Erythroblast (primary cell): ENCODE results near the gene TBC1D19.

Experiments
- DNase-seq, 2 experiments: peaks; one replicate each; lab custom pipeline; 2025; lab: John Stamatoyannopoulos, UW
- GATA1 ChIP-seq: IDR thresholded peaks from 2 replicates; pipeline ENCODE4 v1.6.1; 2011; ENCODE audit warnings: low read depth, mild to moderate bottlenecking, control low read depth, low read length, moderate library complexity
- POLR2A ChIP-seq: IDR thresholded peaks from 2 replicates; pipeline ENCODE4 v1.6.1; 2011; ENCODE audit warnings: mild to moderate bottlenecking, low read length

Gene TBC1D19

DNA sequence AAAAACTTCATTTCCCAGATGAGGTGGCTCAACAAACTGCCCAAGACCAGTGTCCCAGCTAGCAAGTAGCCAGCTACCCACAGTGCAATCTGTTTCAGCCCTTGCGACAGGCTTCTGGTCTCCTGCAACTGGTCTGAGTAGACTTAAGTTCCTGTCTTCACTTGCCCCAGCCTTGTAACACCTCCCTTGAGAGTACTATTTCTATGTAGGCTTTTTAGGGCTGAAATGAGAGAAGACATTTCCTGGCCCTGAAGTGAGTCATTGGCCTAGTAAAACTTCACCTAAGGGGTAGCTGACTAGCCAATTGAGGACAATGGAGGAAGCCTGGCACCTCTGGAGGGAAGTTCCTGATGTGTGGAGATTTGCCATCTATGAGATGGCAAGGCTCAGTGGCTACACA, 196.7 kb downstream of the TBC1D19 start:
- no peak for DNase-seq
- TF ChIP-seq POLR2A = no peak
- TF ChIP-seq GATA1 = no peak

DNA sequence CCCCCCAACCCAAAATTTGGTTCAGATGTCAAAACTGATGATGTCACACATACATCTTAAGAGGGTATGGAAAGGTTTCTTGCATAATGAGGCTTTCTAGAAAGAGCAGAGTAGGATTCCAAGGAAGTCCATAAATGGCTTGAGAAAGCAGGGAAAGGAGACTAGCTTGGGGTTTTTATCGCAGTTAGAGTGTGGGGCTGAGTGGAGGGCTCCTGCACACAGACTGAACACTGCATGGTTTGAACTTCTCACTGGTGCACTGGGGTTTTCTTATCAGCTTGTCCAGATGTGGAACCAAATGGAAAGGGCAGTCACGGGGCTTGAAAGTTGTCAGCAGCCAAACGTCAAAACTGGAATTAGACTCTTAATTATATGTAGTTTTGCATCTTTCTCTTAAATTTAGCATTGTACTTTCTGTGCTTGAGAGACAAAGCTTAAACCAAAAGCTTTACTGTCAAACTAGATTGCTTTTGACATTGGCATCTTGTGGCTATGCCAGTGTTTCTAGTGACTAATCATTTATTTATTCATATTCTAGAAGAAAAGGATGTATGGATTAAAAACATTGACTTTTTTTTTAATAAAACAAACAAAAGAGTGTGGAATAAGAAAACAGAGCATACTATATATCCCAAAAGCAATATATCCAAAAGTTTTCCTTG, 198.4 kb downstream of the TBC1D19 start:
- DNase-seq = peak; percentile 86 to 92

DNA sequence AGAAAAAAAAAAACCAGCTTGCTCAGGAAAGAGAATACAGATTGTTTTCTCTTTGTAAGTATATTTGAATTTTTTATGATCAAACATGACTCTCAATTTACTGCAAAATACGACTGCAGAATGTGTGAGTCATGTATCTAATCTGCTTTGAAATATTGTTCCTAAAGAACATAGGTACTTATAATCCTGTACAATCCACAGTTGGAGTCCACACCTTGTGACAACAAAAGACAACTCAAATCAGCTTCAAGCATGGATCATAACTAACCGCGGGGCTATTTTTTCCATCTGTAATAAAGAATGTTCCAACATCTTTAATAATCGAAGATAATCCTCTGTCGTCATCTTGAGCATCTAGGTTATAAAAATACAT, 198.9 kb downstream of the TBC1D19 start:
- TF ChIP-seq GATA1 = no peak
- TF ChIP-seq POLR2A = no peak
- DNase-seq = peak; percentile 29 to 39

More for the DNA sequence above, 198.4 kb downstream of the TBC1D19 start:
- TF ChIP-seq POLR2A (no peak), GATA1 (no peak)

DNA sequence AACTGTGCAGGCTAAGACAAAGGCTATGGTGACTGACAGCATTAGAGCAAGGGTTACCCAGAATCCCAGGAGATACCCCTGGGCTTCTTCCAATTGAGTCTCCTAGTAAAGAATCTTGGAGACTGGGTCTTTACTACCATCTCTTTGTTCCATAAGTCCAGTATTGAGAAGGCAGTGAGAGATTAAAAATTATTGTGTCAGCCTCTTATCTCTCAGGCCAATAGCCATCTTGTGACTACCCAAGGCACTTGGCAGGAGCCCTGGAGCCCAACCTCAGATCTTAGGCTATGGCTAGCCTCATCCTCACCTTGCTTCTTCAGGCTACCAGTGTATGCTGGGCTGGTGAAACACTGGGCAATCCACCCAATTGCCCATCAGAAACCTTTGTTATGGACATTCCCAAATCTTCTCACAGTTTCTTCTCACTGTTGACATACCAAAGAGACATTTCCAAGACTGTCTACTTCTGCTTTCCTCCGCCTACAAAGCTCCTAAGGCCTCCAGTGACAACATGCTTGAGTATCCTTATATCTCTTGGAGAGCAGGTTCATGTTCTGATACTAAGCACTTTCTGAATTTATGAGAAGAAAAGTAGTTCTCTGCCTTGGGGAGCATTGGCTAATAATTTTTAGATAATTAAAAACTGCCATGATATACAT, 200.5 kb downstream of the TBC1D19 start:
- peak; percentile 23 for TF ChIP-seq GATA1
- TF ChIP-seq POLR2A = no peak
- DNase-seq = peak; percentile 55 to 84

DNA sequence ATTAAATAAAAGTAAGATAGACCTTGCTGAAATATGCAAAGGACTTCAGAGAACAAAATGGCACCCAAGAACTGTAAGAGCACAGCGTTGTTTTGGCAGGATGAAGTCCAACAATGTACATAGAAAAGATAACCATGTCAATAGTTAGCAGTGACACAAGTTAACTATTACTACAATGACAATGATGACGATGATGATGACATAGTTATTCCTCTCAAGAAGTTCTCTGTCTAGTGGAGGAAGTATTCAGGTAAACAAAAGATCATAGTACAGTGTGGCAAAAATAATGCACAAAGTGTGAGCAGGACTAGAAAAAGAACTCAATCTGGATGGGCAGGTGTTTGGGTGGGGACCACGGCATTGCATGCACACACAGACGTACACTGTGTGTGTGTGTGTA, 201.4 kb downstream of the TBC1D19 start:
- no peak for DNase-seq
- TF ChIP-seq POLR2A = no peak
- TF ChIP-seq GATA1 = no peak

DNA sequence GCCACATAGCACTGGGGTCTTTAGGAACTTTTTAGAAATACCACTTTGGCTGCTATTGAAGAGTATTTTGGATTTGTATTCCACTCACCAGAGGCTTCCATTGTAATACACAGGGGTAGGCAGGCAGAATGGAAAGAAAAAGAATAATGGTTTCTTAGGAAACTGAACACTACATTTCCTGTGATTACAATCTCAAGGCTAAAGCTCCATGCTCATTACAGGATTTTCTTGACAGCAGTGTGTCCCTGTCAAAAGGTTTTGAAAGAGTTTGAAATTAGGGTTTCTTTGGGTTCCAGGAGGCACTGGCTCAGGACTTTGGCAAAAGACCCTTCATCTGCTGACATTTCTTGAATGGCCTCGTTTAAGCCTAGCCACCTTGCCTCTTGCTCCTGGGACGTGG, 201.9 kb downstream of the TBC1D19 start:
- no peak for DNase-seq
- TF ChIP-seq GATA1 = no peak
- no peak for TF ChIP-seq POLR2A

DNA sequence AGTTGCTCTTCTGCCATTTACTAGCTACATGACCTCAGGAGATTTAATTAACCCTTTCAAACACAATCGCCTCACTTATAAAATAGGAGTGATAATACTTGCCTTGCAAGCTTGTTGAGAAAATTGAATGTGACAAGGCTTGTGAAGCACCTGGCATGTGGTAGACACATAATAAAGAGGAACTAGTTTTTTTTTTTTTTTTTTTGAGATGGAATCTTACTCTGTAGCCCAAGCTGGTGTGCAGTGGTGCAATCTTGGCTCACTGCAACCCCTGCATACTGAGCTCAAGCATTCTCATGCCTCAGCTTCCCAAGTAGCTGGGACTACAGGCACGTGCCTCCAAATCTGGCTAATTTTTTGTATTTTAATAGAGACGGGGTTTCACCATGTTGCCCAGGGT, 203.0 kb downstream of the TBC1D19 start:
- TF ChIP-seq GATA1 (no peak), POLR2A (no peak)
- no peak for DNase-seq

DNA sequence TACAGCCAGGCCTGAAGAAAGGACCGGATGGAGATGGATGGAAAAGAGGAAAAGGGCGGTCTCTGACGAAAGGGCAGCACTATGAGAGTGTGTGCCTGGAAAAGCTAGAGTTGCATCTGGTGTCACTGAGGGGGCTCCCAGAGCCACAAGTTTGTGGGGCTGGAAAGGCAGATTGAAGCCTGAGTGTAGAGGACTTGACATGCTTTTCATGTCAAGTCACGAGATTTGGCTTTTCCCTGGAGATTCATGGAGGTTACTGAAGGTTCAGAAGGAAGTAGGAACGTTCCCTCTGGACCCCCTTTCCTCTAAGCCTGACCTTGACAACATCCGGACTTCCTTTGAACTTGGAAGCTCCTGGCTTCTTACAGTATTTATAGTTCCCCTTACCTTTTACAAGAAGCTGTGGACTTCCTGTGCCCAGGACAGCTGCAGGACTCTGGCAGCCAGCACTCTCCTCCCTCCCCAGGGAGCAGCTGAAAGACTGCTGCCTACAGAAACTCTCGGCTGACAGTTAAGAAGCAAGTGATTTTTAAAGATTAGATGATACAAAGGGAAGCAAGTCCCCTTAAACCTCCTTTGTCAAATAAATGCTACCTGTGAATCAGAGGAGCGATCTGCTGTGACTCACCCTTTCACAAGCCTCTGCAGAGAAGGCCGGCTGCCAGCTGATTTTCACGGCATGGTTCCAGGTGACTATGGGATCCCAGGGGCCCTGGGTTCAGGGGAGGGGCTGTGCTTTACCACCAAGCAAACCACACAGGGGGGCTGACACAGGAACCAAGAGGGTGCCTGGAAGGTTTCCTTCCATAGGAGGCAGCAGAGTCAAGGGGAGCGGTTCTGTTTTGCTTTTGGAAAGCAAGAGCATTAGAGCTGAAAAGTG, 203.8 kb downstream of the TBC1D19 start:
- TF ChIP-seq POLR2A (no peak), GATA1 (no peak)
- DNase-seq = peak; percentile 23 to 36

DNA sequence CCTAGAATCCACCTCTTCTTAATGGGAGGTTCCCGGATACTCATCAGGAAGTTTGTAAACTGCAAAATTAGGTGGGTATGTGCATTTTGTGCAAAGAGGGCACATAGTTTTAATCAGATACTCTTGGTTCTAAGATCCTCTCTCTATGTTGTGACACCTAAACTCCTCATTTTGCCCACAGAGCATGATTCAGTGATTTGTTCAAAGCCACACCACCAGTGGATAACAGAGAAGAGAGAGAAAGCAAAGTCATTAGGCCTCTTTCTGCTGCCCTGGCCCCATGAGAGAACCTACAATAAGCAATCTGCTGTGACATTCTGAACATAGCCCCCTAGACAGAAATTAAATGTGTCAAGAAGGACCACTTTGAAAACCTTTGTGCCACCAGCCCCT, 204.5 kb downstream of the TBC1D19 start:
- peak in 1 of 2 experiments; percentile 36 for DNase-seq
- no peak for TF ChIP-seq GATA1
- TF ChIP-seq POLR2A = no peak

DNA sequence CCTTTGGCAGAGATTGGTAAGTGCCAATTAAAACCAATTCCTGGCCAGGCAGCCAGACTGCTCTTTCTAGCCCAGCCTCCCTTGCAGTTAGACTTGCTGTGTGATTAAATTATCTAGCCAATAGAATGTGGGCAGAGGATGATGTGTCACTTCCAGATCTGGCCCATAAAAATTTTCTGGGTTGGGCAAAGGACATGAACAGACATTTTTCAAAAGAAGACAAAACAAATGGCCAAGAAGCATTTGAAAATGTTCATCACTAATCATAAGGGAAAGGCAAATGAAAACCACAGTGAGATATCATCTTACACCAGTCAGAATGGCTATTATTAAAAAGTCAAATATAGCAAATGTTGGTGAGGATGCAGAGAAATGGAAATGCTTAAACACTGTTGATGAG, 205.3 kb downstream of the TBC1D19 start:
- no peak for TF ChIP-seq POLR2A
- TF ChIP-seq GATA1 = no peak

DNA sequence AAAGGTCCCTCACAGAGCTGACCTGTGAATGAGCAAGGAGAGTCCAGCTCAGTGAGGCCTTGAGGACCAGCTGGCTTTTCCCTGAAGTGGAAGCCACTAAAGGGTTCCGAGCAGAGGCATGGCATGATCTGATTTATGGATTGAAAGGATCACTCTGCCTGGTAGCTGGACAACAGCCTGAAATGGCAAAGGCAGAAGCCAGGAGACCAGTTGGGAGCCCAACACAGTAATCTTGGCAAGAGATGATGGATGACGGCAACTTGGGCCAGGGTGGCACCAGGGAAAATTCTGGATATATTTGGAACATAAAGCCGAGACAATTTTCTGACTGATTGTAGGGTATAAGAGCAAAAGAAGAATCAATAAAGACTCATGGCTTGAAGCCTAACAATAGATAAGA, 207.5 kb downstream of the TBC1D19 start:
- DNase-seq = no peak
- no peak for TF ChIP-seq POLR2A
- TF ChIP-seq GATA1 = no peak

More for the DNA sequence above, 205.3 kb downstream of the TBC1D19 start:
- no peak for DNase-seq

DNA sequence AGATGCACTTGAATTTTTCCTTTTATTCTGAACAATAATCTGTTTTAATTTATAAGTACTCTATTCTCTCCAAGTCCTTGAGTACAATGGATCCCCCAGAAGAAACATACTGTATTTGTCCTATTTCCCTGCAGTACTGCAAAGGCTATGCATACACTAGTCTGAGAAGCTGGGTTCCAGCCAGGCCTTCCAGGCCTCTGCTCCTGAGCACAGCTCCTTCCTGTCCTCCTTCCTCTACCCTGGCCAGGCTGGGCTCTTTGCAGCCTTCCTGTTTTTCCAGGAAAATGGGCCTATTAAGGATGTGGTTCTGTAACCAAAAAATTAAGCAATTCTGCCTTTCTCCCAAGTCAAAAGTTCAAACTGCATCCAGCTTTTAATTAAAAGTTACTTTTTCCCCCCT, 208.8 kb downstream of the TBC1D19 start:
- no peak for TF ChIP-seq GATA1
- TF ChIP-seq POLR2A = no peak
- DNase-seq = no peak

DNA sequence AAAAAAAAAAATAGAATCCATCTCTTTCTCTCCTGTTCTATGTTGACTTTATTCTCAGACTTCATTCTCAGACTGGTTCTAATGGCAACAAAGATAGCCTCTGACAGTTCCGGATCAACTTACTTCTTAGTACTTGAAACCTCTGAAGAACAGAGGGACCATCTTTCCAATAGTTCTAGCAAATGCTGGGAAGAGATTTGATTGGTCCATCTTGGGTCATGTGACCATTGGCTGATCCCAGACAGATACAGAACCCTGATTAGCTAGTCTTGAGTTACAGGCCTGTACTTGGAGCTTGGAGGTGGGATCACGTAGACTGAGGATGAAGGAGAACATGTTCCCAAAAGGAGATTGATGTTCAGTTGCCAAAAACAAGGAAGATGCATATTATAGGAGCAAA, 209.9 kb downstream of the TBC1D19 start:
- TF ChIP-seq GATA1 (no peak), POLR2A (no peak)
- DNase-seq = peak in 1 of 2 experiments; percentile 11

DNA sequence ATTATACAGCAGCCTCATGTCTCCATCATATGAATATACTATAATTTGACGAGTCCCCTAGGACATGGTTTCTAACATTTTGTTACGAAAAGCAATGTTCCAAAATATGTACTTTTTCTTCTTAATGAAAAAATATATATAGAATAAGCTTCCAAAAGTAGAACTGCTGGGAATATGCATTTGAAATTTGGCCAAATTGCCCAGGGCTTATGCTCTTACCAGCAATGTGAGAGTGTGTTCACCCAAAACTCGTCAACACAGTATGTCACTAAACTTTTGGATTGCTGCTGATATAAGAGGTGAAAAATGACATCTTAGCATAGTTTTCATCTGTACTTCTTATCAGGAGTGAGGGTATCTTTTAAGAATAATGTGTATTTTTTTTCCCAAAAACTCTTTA, 212.2 kb downstream of the TBC1D19 start:
- DNase-seq = no peak
- TF ChIP-seq POLR2A (no peak), GATA1 (no peak)
